ENCODE measurements around the gene PTPRH. TPM values are rescaled to one million over a fixed set of nuclear protein-coding genes. Genes with fewer than 3 reads are reported as not detected.
"Not testable (repeated sequence)": the region's sequence is repeated elsewhere in the genome, so short reads cannot be mapped to it uniquely, and the experiment has no call there.

PTPRH gene
- total RNA-seq, 1 experiment from 2014 or later = 15.9 TPM

- H3K4me3 ChIP-seq (replicated peaks in 1 of 2; ENCODE audit: low read depth in 1 of 2, low read length in 2 of 2); H3K4me2 ChIP-seq (ENCODE audit: low read length); H3K9ac ChIP-seq (ENCODE audit: low read length); H3K9me2 ChIP-seq (ENCODE audit: insufficient read depth); ATAC-seq; BruUV-seq (replicated peaks); H3K27me3 ChIP-seq (ENCODE audit: insufficient read depth, low read length); H2AFZ ChIP-seq (ENCODE audit: low read depth, low read length, poor library complexity, severe bottlenecking); DNase-seq (ENCODE audit: low read depth, low spot score); H3K79me2 ChIP-seq (ENCODE audit: insufficient read depth, low read length); CTCF ChIA-PET; POLR2A ChIA-PET; H3K4me1 ChIP-seq (ENCODE audit: control insufficient read depth in 1 of 2, insufficient read depth in 2 of 2, low read length in 2 of 2); H3K36me3 ChIP-seq (ENCODE audit: control insufficient read depth in 1 of 2, insufficient read depth in 2 of 2, low read length in 2 of 2); intact Hi-C loops (cut with micrococcal nuclease); H3K9me3 ChIP-seq (ENCODE audit: control insufficient read depth in 1 of 2, insufficient read depth in 1 of 2, low read depth in 1 of 2, low read length in 2 of 2); H4K20me1 ChIP-seq (ENCODE audit: insufficient read depth); H3K27ac ChIP-seq (ENCODE audit: low read depth, low read length); RAD21 ChIA-PET (ENCODE audit: low non-redundant PET in 1 of 2, low total read pairs in 2 of 2, uncharacterized antibody in 2 of 2, unreplicated experiment in 2 of 2): not testable (repeated sequence)
Observed at GRCh38 chr19:55224679-55225414, 15.5 kb upstream of the PTPRH start.

- DNase-seq (ENCODE audit: low read depth, low spot score) = no peak
- no peaks in the 10 kb centered on the region for H3K36me3 ChIP-seq (ENCODE audit: control insufficient read depth in 1 of 2, insufficient read depth in 2 of 2, low read length in 2 of 2)
- no peak overlapping the region for H3K4me3 ChIP-seq (replicated peaks in 1 of 2; ENCODE audit: low read depth in 1 of 2, low read length in 2 of 2)
- H2AFZ ChIP-seq (ENCODE audit: low read depth, low read length, poor library complexity, severe bottlenecking) = no peak overlapping the region
- RAD21 ChIA-PET (ENCODE audit: low non-redundant PET in 1 of 2, low total read pairs in 2 of 2, uncharacterized antibody in 2 of 2, unreplicated experiment in 2 of 2) = no interaction called here
- no peak overlapping the region for H3K9ac ChIP-seq (ENCODE audit: low read length)
- H3K4me2 ChIP-seq (ENCODE audit: low read length) = no peak overlapping the region
- TF ChIP-seq ZNF274 (IDR thresholded peaks at IDR 0.05; ENCODE audit: low read depth, low read length) = no peak
- TF ChIP-seq ZFX (IDR thresholded peaks at IDR 0.05) = no peak
- TF ChIP-seq CTCF (IDR thresholded peaks at IDR 0.05 in 2 of 3, conservative IDR thresholded peaks at IDR 0.05 in 1 of 3; ENCODE audit: borderline replicate concordance in 1 of 3, insufficient read depth in 1 of 3, low read depth in 2 of 3, low read length in 2 of 3) = no peak
- TF ChIP-seq CBX3 (IDR thresholded peaks at IDR 0.05; ENCODE audit: low read depth) = no peak
- TF ChIP-seq ATF3 (IDR thresholded peaks at IDR 0.05) = no peak
- no peaks in the 10 kb centered on the region for H3K27me3 ChIP-seq (ENCODE audit: insufficient read depth, low read length)
- POLR2A ChIA-PET = no interaction called here
- H4K20me1 ChIP-seq (ENCODE audit: insufficient read depth) = no peaks in the 10 kb centered on the region
- CTCF ChIA-PET = no interaction called here
- no peaks in the 10 kb centered on the region; a peak in 1 of 4 replicates for H3K9me3 ChIP-seq (ENCODE audit: control insufficient read depth in 1 of 2, insufficient read depth in 1 of 2, low read depth in 1 of 2, low read length in 2 of 2)
- no TSS peak for BruUV-seq (replicated peaks)
- H3K4me1 ChIP-seq (ENCODE audit: control insufficient read depth in 1 of 2, insufficient read depth in 2 of 2, low read length in 2 of 2) = no peaks in the 10 kb centered on the region
- no peak overlapping the region for H3K27ac ChIP-seq (ENCODE audit: low read depth, low read length)
- no peak for ATAC-seq
- H3K9me2 ChIP-seq (ENCODE audit: insufficient read depth) = no peaks in the 10 kb centered on the region
- intact Hi-C loops (cut with micrococcal nuclease) = no loop called here
- H3K79me2 ChIP-seq (ENCODE audit: insufficient read depth, low read length) = no peaks in the 10 kb centered on the region
Observed at GRCh38 chr19:55224038-55224665, 14.9 kb upstream of the PTPRH start.
